ENCODE results near the gene RAB11FIP3.

DNA sequence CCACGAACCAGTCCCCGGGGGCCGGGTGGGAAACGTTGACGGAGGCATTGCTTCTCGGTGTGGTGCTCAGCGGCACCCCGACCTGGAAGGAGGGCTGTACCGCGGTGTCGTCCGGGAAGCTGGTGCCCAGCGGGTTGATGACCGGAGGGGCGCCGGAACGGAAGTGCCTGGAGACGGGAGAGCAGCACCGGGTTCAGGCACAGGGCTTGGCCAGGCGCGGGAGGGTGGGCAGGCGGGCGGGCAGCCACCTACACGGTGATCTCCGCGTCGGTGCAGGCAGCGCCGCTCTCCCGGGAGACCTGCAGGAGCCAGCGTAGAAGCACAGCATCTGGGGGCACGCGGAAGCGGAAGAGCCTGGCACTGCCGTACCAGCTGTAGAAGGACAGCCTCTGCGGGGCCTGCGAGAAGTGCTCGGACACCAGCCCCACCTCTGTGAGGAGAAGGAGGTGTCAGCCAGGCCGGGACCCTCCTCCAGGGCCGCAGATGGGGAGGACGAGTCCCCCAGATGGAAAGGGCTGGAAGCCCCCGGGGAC lies 48.0 kb upstream of the RAB11FIP3 start:
- TF ChIP-seq, protein P1, sequence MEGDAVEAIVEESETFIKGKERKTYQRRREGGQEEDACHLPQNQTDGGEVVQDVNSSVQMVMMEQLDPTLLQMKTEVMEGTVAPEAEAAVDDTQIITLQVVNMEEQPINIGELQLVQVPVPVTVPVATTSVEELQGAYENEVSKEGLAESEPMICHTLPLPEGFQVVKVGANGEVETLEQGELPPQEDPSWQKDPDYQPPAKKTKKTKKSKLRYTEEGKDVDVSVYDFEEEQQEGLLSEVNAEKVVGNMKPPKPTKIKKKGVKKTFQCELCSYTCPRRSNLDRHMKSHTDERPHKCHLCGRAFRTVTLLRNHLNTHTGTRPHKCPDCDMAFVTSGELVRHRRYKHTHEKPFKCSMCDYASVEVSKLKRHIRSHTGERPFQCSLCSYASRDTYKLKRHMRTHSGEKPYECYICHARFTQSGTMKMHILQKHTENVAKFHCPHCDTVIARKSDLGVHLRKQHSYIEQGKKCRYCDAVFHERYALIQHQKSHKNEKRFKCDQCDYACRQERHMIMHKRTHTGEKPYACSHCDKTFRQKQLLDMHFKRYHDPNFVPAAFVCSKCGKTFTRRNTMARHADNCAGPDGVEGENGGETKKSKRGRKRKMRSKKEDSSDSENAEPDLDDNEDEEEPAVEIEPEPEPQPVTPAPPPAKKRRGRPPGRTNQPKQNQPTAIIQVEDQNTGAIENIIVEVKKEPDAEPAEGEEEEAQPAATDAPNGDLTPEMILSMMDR (IDR thresholded peaks at IDR 0.05), result no peak
- TF ChIP-seq POLR2A (IDR thresholded peaks at IDR 0.05), result no peak
